ENCODE measurements around the gene TAP2. TPM values are rescaled to one million over a fixed set of nuclear protein-coding genes. Genes with fewer than 3 reads are reported as not detected.
"Not testable (repeated sequence)": the region's sequence is repeated elsewhere in the genome, so short reads cannot be mapped to it uniquely, and the experiment has no call there.

TAP2 gene
- total and polyA plus RNA-seq, 2 donors from 2014 or later: 25.4 to 37.6 TPM

DNA sequence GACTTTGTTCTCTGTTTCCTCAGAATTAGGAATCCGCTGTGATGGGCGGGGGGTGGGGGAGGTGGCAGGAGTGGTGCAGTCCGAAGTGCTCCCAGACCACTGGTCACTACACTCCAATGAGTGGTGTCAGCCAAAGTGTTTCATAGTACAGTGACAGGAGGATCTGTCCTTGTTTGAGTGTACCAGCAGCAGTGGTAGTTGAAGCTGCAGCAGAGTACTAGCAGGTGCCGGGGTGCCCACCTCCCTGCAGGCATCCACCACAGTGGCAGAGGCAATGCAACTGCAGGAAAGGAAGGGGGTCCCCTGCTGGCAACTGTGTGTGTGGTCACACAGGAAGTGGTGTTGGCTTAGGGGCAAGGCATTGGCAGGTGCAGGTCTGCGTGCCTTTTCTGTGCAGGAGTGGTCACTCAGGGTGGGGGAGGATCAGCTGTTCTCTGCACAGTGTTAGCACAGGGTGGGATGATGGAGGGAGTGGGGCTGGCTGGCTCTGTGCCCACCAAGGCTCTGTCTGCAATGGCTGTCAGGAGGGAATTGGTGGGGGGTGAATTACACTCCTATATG, 31.4 kb downstream of the TAP2 start:
- H3K9ac ChIP-seq (ENCODE audit: low read length in 3 of 3): no peak overlapping the region
- intact Hi-C loops (cut with DNase I): no loop called here
- no peaks in the 10 kb centered on the region for H3K27me3 ChIP-seq (ENCODE audit: control insufficient read depth, insufficient read depth, low read length)
- H3K4me3 ChIP-seq (ENCODE audit: low read length in 3 of 3): no peak overlapping the region
- TF ChIP-seq, protein P1, sequence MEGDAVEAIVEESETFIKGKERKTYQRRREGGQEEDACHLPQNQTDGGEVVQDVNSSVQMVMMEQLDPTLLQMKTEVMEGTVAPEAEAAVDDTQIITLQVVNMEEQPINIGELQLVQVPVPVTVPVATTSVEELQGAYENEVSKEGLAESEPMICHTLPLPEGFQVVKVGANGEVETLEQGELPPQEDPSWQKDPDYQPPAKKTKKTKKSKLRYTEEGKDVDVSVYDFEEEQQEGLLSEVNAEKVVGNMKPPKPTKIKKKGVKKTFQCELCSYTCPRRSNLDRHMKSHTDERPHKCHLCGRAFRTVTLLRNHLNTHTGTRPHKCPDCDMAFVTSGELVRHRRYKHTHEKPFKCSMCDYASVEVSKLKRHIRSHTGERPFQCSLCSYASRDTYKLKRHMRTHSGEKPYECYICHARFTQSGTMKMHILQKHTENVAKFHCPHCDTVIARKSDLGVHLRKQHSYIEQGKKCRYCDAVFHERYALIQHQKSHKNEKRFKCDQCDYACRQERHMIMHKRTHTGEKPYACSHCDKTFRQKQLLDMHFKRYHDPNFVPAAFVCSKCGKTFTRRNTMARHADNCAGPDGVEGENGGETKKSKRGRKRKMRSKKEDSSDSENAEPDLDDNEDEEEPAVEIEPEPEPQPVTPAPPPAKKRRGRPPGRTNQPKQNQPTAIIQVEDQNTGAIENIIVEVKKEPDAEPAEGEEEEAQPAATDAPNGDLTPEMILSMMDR (IDR thresholded peaks at IDR 0.05; ENCODE audit: borderline replicate concordance, extremely low read depth, insufficient read depth): no peak
- DNase-seq (no peak), FAIRE-seq (no peak)
- H3K9me3 ChIP-seq (ENCODE audit: control insufficient read depth in 2 of 3, insufficient read depth in 1 of 3, low read length in 3 of 3): no peaks in the 10 kb centered on the region
- no peaks in the 10 kb centered on the region for H3K4me1 ChIP-seq (ENCODE audit: control insufficient read depth in 2 of 3, insufficient read depth in 2 of 3, low read depth in 1 of 3, low read length in 3 of 3)
- H3K27ac ChIP-seq (ENCODE audit: low read depth in 2 of 2, low read length in 2 of 2): no peak overlapping the region
- H3K36me3 ChIP-seq (ENCODE audit: control insufficient read depth in 2 of 3, insufficient read depth in 3 of 3, low read length in 3 of 3): no peaks in the 10 kb centered on the region

DNA sequence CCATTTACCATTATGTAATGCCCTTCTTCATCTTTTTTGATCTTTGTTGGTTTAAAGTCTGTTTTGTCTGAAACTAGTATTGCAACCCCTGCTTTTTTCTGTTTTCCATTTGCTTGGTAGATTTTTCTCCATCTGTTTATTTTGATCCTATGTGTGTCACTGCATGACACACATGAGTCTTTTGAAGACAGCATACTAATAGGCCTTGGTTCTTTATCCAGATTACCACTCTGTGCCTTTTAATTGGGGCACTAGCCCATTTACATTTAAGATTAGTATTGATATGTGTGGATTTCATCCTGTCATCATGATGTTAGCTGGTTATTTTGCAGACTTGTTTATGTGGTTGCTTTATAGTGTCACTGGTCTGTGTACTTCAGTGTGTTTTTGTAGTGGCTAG, 33.1 kb downstream of the TAP2 start:
- H3K27ac ChIP-seq (ENCODE audit: low read depth in 2 of 2, low read length in 2 of 2); DNase-seq; H3K27me3 ChIP-seq (ENCODE audit: control insufficient read depth, insufficient read depth, low read length); FAIRE-seq; H3K9ac ChIP-seq (ENCODE audit: low read length in 3 of 3); H3K9me3 ChIP-seq (ENCODE audit: control insufficient read depth in 2 of 3, insufficient read depth in 1 of 3, low read length in 3 of 3); intact Hi-C loops (cut with DNase I); H3K36me3 ChIP-seq (ENCODE audit: control insufficient read depth in 2 of 3, insufficient read depth in 3 of 3, low read length in 3 of 3); H3K4me3 ChIP-seq (ENCODE audit: low read length in 3 of 3); H3K4me1 ChIP-seq (ENCODE audit: control insufficient read depth in 2 of 3, insufficient read depth in 2 of 3, low read depth in 1 of 3, low read length in 3 of 3): not testable (repeated sequence)

DNA sequence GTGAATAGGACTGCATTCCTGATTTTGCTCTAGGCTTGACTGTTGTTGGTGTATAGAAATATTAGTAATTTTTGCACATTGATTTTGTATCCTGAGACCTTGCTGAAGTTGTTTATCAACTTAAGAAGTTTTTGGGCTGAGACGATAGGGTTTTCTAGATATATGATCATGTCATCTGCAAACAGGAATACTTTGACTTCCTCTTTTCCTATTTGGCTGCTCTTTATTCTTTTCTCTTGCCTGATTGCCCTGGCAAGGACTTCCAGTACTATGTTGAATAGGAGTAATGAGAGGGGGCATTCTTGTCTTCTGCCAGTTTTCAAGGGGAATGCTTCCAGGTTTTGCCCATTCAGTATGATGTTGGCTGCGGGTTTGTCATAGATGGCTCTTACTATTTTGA, 35.1 kb downstream of the TAP2 start:
- Histone ChIP-seq H3K27ac (ENCODE audit: low read depth in 2 of 2, low read length in 2 of 2) (no peak overlapping the region), H3K4me1 (ENCODE audit: control insufficient read depth in 2 of 3, insufficient read depth in 2 of 3, low read depth in 1 of 3, low read length in 3 of 3) (no peaks in the 10 kb centered on the region), H3K27me3 (ENCODE audit: control insufficient read depth, insufficient read depth, low read length) (peaks cover 4% of the 10 kb centered on the region), H3K36me3 (ENCODE audit: control insufficient read depth in 2 of 3, insufficient read depth in 3 of 3, low read length in 3 of 3) (no peaks in the 10 kb centered on the region), H3K4me3 (ENCODE audit: low read length in 3 of 3) (no peak overlapping the region), H3K9ac (ENCODE audit: low read length in 3 of 3) (no peak overlapping the region), H3K9me3 (ENCODE audit: control insufficient read depth in 2 of 3, insufficient read depth in 1 of 3, low read length in 3 of 3) (no peaks in the 10 kb centered on the region)
- intact Hi-C loops (cut with DNase I): no loop called here
- DNase-seq (no peak), FAIRE-seq (no peak)
- TF ChIP-seq, protein P1 (IDR thresholded peaks at IDR 0.05; ENCODE audit: borderline replicate concordance, extremely low read depth, insufficient read depth): no peak

DNA sequence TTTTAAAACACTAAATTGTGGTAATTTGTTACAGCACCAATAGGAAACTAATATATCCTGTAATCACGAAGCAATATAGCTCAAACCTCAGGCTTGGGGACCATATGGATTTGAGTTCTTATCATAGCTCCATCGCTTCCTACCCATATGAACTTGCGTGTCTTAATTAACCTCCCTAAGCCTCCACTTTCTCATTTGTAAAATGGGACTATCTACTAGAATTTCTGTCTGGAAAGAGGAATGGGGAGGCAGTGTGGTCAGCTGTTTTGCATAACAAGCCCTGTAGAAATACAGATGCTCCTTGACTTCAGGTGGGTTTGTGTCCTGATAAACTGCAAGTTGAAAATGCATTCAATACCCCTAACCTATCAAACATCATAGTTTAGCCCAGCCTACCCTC, 38.8 kb downstream of the TAP2 start:
- intact Hi-C loops (cut with DNase I): no loop called here
- no peak for DNase-seq
- TF ChIP-seq, protein P1 (IDR thresholded peaks at IDR 0.05; ENCODE audit: borderline replicate concordance, extremely low read depth, insufficient read depth): no peak

More for the DNA sequence above, 38.8 kb downstream of the TAP2 start:
- no peak overlapping the region for H3K9ac ChIP-seq (ENCODE audit: low read length in 3 of 3)
- no peak overlapping the region for H3K27ac ChIP-seq (ENCODE audit: low read depth in 2 of 2, low read length in 2 of 2)
- FAIRE-seq: no peak
- H3K9me3 ChIP-seq (ENCODE audit: control insufficient read depth in 2 of 3, insufficient read depth in 1 of 3, low read length in 3 of 3): no peaks in the 10 kb centered on the region
- H3K27me3 ChIP-seq (ENCODE audit: control insufficient read depth, insufficient read depth, low read length): peaks cover 4% of the 10 kb centered on the region
- H3K4me3 ChIP-seq (ENCODE audit: low read length in 3 of 3): no peak overlapping the region
- H3K36me3 ChIP-seq (ENCODE audit: control insufficient read depth in 2 of 3, insufficient read depth in 3 of 3, low read length in 3 of 3): no peaks in the 10 kb centered on the region
- peaks cover 0 to 5% (median 4%) of the 10 kb centered on the region in 3 donors for H3K4me1 ChIP-seq (ENCODE audit: control insufficient read depth in 2 of 3, insufficient read depth in 2 of 3, low read depth in 1 of 3, low read length in 3 of 3)

All from kidney (tissue), 14 donors.